G401 (cell line): ENCODE measurements around the gene OR6S1. TPM values are rescaled to one million over a fixed set of nuclear protein-coding genes. Genes with fewer than 3 reads are reported as not detected.
"Not testable (repeated sequence)": the region's sequence is repeated elsewhere in the genome, so short reads cannot be mapped to it uniquely, and the experiment has no call there.

ENCODE experiments used
- DNase-seq: peaks from one replicate; pipeline ENCODE4 v3.0.0-alpha.2; 2015; ENCODE audit warnings: low spot score
- in situ Hi-C: cut with HindIII; loops from 2 replicates; pipeline ENCODE4 v1.10.0; 2016; ENCODE audit warnings: low sequenced_read_pairs, mixed read lengths
- total RNA-seq: library from RNA; depleted of rRNA; stranded (reverse); fragments of >200 nt; shearing (Covaris generic); gene quantifications from 2 replicates; pipeline ENCODE4 v1.2.3, GENCODE V29; 2014

The OR6S1 gene
- total RNA-seq, 1 experiment from 2014 or later = not detected

DNA sequence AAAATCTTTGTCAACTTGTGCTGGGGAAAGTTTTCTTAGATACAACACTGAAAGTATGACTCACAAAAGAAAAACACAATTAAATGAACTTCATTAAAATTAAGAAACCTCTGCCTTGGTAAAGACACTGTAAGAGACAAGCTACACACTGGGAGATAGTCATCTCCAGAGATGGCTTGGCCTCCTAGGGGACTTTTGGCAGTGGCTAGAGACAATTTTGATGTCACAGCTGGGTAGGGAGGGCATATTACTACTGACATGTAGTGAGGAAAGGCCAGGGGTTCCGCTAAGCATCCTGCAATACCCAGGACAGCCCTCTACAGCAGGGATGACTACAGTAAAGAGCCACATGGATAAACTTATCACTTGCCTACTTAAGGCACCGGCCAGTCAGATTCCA lies 34.2 kb upstream of the OR6S1 start:
- in situ Hi-C loops = no loop called here
- no peak for DNase-seq

GRCh38 chr14:20671597-20672283 lies 30.2 kb upstream of the OR6S1 start:
- in situ Hi-C loops = no loop called here
- no peak for DNase-seq

- DNase-seq = no peak
- in situ Hi-C loops = no loop called here
Measured at GRCh38 chr14:20668969-20669368, 27.5 kb upstream of the OR6S1 start.

- in situ Hi-C loops = no loop called here
Measured at GRCh38 chr14:20667957-20668356, 26.5 kb upstream of the OR6S1 start.

GRCh38 chr14:20666400-20666961 lies 25.0 kb upstream of the OR6S1 start:
- in situ Hi-C loops = not testable (repeated sequence)

More at GRCh38 chr14:20667957-20668356, 26.5 kb upstream of the OR6S1 start:
- no peak for DNase-seq

GRCh38 chr14:20662968-20663732 lies 21.7 kb upstream of the OR6S1 start:
- in situ Hi-C loops = no loop called here
- peak; percentile 88 for DNase-seq

More at GRCh38 chr14:20666400-20666961, 25.0 kb upstream of the OR6S1 start:
- not testable (repeated sequence) for DNase-seq

DNA sequence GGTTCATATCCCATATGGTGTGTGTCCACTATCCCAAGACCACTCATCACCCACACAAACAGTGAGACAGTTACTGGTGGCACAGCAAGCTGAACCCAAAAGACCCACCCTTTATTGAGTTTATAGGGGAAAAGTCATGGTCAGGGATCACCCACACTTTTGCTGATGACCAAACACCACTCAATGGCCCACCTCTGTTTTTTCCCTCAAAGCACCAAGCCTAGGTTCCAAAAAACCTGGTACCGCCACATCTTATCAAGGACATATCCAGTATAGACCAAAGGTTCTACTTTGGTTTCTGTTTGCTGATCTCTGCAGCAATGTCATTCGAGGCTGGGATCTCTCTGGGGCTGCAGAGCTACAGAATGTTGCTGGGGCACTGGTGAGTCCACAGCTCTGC lies 19.7 kb upstream of the OR6S1 start:
- no peak for DNase-seq
- in situ Hi-C loops = no loop called here

GRCh38 chr14:20659813-20660395 lies 18.4 kb upstream of the OR6S1 start:
- DNase-seq = no peak
- in situ Hi-C loops = no loop called here

DNA sequence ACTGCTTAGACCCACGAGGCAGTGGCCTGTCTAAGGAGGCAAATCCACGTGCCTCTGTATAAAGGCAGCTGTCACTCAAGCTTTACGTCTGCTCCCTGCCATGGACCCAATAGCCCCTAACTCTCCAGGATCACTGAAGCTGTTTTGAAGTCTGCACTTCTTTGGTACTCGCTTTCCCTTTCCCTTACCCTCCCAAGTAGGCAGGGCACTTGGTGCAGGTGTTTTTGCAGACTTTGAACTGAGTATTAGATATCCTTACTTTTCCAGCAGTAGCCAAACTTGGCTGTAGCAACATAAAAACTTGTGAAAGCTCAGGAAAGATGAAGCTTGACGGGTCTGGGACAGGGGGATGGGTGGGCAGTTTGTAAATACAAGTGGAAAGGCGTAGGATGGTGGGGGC lies 17.8 kb upstream of the OR6S1 start:
- no peak for DNase-seq
- in situ Hi-C loops = no loop called here

GRCh38 chr14:20658246-20658645 lies 16.8 kb upstream of the OR6S1 start:
- in situ Hi-C loops = no loop called here

DNA sequence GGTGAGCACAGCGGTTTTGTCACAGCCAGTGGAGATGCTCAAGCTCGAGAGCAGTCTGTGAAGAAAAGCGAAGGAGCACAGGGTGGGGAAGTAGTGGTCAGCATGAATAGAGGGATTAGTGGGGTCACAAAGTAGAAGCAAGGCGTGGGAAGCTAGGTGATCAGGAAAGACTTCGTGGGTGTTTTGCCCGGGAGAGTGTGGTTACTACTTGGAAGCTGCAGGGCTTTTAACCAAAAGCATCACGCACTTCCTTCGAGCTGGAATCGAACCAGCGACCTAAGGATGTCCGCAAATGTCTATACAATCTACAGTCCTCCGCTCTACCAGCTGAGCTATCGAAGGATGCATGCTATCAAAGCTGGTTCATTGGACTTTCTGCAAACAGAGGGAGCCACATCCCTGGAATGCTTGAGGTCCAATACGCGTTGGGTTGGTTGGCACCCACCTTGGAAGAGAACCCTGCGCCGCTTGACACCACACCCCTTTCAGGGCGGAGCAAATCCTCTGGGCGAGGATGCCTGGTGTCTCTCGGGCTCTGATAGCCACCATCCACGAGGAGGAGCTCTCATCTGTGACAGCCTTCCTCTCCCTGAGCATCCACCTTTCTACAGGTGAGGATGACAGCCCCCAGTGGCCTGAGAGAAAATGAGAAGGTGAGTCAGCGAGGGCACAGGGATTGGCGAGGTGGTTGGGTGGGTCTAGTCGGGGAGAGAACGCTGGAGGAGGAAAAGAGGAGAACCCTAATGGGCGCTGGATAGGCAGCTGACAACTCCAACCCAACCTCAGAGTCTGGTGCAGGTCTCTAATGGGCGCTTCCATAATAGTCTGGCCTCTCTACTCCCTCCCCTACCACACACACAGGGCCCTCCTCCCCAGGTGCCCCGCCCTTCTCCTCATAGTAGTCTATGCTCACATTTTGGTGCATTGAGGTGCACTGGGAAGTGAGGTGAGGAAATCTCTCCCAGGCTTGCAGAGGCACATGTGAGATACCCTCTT lies 16.0 kb upstream of the OR6S1 start:
- DNase-seq = peak; percentile 20
- in situ Hi-C loops = no loop called here

More at GRCh38 chr14:20658246-20658645, 16.8 kb upstream of the OR6S1 start:
- DNase-seq = no peak

DNA sequence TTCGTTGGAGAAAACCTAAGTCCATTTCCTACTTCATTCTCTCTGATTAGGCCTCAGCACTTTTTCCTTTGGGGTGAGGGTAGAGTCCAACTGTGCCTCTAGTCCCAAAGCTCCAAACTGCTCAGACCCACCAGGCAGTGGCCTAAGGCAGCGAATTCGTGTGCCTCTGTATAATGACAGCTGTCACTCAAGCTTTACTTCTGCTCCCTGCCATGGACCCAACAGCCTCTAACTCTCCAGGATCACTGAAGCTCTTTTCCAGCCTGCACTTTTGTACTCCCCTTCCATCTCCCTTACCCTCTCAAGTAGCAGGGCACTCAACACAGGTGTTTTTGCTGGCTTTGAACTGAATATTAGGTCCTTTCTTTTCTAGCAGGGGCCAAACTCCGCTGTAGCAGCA lies 14.8 kb upstream of the OR6S1 start:
- in situ Hi-C loops = no loop called here
- no peak for DNase-seq

GRCh38 chr14:20655851-20656250 lies 14.4 kb upstream of the OR6S1 start:
- DNase-seq = no peak

GRCh38 chr14:20652996-20653975 lies 11.8 kb upstream of the OR6S1 start:
- peak; percentile 60 for DNase-seq
- in situ Hi-C loops = no loop called here

More at GRCh38 chr14:20655851-20656250, 14.4 kb upstream of the OR6S1 start:
- in situ Hi-C loops = no loop called here

GRCh38 chr14:20645481-20645880 lies 4.0 kb upstream of the OR6S1 start:
- no peak for DNase-seq
- in situ Hi-C loops = no loop called here

- DNase-seq = no peak
- in situ Hi-C loops = no loop called here
Measured at GRCh38 chr14:20644520-20644919, 3.0 kb upstream of the OR6S1 start.

- in situ Hi-C loops, DNase-seq: not testable (repeated sequence)
Measured at GRCh38 chr14:20642755-20643154, 1.3 kb upstream of the OR6S1 start.

GRCh38 chr14:20642182-20642581 lies 691 bp upstream of the OR6S1 start:
- in situ Hi-C loops = no loop called here
- DNase-seq = no peak
